WI38 (cell line): ENCODE measurements around the gene COX18.

Experiments
- H3K4me3 ChIP-seq: 2 replicates; pipeline ENCODE4 v1.5.1; 2011; ENCODE audit warnings: low read depth, mild to moderate bottlenecking, control low read depth, low read length
- CTCF ChIP-seq: IDR thresholded peaks from 2 replicates; pipeline ENCODE4 v1.5.1; 2012; ENCODE audit warnings: low read depth, mild to moderate bottlenecking, control low read depth, low read length

COX18 gene

DNA sequence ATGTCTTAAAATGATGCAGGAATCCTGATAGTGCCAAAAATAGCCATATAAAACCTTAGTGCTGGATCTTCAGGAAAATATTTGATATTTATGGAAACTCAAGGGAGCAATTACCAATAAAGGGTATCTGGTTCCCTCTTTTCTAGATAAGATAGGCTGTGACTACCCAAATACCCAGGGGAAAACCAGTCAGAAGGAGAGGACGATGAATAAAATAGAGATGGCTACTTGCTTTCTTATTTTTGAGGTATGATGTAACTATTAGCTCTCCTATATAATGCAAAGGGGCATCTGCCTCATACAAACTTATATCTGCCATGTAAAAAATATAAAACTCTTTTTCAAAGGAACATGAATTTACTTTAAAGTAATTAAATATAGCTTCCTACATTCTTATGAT lies 23.4 kb upstream of the COX18 start:
- no peak for TF ChIP-seq CTCF
- H3K4me3 ChIP-seq, result no peak overlapping the region

DNA sequence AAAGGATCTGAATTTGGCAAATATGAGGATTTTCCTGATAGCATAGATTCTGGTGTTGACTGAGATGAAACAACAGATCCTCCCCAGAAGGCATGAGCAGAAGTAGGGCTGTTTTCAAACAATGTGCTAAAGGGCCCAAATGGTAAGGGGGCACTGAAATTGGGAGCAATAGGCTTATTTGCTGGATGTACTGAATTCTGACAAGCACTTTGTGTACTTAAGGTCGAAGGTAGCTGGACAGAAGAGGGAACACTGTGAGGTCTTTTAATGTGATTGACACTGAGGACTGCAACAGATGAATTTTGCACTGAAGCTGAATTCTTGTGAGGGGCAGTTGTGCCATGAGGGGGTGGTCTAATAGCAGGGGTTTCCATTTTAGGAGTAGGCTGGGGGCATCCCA lies 21.2 kb upstream of the COX18 start:
- no peak overlapping the region for H3K4me3 ChIP-seq
- TF ChIP-seq CTCF, result no peak

DNA sequence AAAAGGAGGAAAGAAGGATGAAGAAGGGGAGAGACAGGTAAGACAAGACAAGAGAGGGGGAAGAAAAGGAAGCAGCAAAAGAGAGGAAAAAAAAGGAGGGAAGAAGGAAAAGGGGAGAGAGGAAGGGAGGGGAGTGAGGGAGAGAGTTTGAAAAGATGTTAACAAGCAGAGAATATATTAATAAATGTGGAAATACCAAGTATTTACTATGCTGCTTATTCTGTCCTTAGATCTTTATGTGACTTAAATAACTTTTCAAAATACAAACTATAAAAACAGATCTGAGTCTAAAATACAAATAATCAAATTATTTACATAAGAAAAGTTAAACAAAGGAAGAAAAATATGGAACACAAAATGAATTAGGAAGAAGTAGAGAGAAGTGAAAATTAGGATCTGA lies 18.4 kb upstream of the COX18 start:
- TF ChIP-seq CTCF, result no peak
- H3K4me3 ChIP-seq, result no peak overlapping the region

DNA sequence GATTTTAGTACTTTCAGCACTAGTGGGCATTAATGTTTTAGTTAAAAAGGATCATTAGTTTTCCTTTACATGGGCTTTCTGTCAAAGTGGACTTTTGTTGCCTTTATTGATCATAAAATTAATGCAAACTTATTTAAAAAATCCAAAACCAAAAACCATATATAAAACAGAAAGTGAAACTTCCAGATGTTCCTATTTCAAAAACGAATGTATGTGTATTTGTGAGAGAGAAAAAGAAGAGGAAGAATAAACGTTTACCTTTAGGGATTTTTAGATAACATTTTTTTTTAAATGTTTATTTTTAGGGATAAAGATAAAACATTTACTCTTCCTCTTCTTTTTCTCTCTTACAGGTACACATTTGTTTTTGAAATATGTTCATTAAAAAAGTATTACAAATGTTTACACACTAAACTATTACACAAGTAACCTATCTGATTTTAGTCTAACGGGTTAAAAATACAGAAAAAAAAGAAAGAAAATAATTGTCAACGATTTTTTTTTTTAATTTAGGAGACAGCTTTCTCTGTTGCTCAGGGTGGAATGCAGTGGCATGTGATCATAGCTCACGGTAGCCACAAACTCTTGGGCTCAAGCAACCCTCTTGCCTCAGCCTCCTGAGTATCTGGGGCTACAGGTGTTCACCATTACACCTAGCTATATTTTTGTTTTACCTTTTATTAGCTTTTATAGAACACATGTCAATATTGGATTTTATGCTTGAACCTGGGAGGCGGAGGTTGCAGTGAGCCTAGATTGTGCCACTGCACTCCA lies 16.8 kb upstream of the COX18 start:
- no peak for TF ChIP-seq CTCF
- no peak overlapping the region for H3K4me3 ChIP-seq

- no peak for TF ChIP-seq CTCF
- H3K4me3 ChIP-seq, result no peak overlapping the region
Observed at GRCh38 chr4:73080789-73081188, 11.3 kb upstream of the COX18 start.

DNA sequence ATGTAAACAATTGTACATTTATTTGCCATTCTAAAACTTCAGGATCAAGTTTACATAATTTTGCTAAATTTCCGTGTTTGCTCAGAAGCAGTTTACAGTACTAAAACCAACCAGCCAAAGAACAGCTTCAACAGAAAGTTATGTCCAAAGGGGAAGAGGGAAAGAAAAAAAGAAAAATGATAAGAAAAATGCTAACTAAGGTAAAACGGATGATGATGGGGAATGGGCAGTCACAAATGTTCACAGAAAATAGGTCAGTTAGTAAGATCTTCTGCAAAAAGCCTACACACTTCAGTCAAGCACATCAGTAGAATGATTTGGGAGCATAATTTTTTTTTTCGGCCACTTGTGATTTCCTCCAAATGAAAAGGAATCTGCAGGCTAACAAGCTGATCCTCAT lies 6.3 kb upstream of the COX18 start:
- no peak for TF ChIP-seq CTCF
- no peak overlapping the region for H3K4me3 ChIP-seq

- TF ChIP-seq CTCF, result no peak
- peak overlapping the region; percentile 84 for H3K4me3 ChIP-seq
Observed at GRCh38 chr4:73070074-73070390, 516 bp upstream of the COX18 start.
